GM12878 (cell line): Measurements from ENCODE around the gene PARP4.

Source experiments
- CTCF ChIP-seq, 3 experiments: IDR thresholded peaks in 2 of 3; conservative IDR thresholded peaks in 1 of 3; 2 replicates each; pipeline ENCODE4 v1.5.1; 2011; ENCODE audit warnings: low read depth in 3 of 3, low read length in 3 of 3, mild to moderate bottlenecking in 3 of 3, control low read depth in 2 of 3, moderate library complexity in 2 of 3, inconsistent platforms in 1 of 3, mixed read lengths in 1 of 3; ENCODE audit not compliant: control insufficient read depth in 2 of 3, insufficient read depth in 1 of 3; ENCODE audit errors: extremely low read depth in 1 of 3
- DPF2 ChIP-seq: fragments of 450-650 bp; IDR thresholded peaks from 2 replicates; pipeline ENCODE4 v1.6.1; 2017; ENCODE audit warnings: mild to moderate bottlenecking
- ETV6 ChIP-seq, 2 experiments: fragments of 450-650 bp in 1 of 2; IDR thresholded peaks in 1 of 2; conservative IDR thresholded peaks in 1 of 2; 2 replicates each; pipeline ENCODE4 v1.6.1; 2014; ENCODE audit warnings: antibody characterized with exemption in 1 of 2, borderline replicate concordance in 1 of 2, low read depth in 1 of 2, mild to moderate bottlenecking in 1 of 2, moderate library complexity in 1 of 2
- POLR2AphosphoS2 ChIP-seq: IDR thresholded peaks from 2 replicates; pipeline ENCODE4 v1.6.1; 2011; ENCODE audit warnings: low read depth, mild to moderate bottlenecking, low read length, improper control_type of control experiment, moderate library complexity
- TAF1 ChIP-seq: IDR thresholded peaks from 2 replicates; pipeline ENCODE4 v1.6.1; 2011; ENCODE audit warnings: mild to moderate bottlenecking, low read depth, low read length, borderline replicate concordance
- TF ChIP-seq, protein P1 (sequence below): IDR thresholded peaks from 2 replicates; pipeline ENCODE4 v1.6.1; 2012; ENCODE audit warnings: mild to moderate bottlenecking, low read depth, low read length

GRCh38 chr13:24512908-24513213, 283 bp upstream of the PARP4 start:
- TF ChIP-seq TAF1 (no peak; the same call in 1 of the 2 replicates), DPF2 (no peak), CTCF (IDR thresholded peaks at IDR 0.05 in 2 of 3, conservative IDR thresholded peaks at IDR 0.05 in 1 of 3; ENCODE audit: control insufficient read depth in 2 of 3, extremely low read depth in 1 of 3, insufficient read depth in 1 of 3, low read depth in 3 of 3, low read length in 3 of 3) (no peak), ETV6 (conservative IDR thresholded peaks at IDR 0.05 in 1 of 2, IDR thresholded peaks at IDR 0.05 in 1 of 2; ENCODE audit: borderline replicate concordance in 1 of 2, low read depth in 1 of 2) (no peak), POLR2AphosphoS2 (no peak)
- TF ChIP-seq, protein P1, sequence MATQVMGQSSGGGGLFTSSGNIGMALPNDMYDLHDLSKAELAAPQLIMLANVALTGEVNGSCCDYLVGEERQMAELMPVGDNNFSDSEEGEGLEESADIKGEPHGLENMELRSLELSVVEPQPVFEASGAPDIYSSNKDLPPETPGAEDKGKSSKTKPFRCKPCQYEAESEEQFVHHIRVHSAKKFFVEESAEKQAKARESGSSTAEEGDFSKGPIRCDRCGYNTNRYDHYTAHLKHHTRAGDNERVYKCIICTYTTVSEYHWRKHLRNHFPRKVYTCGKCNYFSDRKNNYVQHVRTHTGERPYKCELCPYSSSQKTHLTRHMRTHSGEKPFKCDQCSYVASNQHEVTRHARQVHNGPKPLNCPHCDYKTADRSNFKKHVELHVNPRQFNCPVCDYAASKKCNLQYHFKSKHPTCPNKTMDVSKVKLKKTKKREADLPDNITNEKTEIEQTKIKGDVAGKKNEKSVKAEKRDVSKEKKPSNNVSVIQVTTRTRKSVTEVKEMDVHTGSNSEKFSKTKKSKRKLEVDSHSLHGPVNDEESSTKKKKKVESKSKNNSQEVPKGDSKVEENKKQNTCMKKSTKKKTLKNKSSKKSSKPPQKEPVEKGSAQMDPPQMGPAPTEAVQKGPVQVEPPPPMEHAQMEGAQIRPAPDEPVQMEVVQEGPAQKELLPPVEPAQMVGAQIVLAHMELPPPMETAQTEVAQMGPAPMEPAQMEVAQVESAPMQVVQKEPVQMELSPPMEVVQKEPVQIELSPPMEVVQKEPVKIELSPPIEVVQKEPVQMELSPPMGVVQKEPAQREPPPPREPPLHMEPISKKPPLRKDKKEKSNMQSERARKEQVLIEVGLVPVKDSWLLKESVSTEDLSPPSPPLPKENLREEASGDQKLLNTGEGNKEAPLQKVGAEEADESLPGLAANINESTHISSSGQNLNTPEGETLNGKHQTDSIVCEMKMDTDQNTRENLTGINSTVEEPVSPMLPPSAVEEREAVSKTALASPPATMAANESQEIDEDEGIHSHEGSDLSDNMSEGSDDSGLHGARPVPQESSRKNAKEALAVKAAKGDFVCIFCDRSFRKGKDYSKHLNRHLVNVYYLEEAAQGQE: no peak
